ENCODE data around the gene TCF12. TPM values are rescaled to one million over a fixed set of nuclear protein-coding genes. Genes with fewer than 3 reads are reported as not detected.

Gene TCF12
- total RNA-seq, 1 donor from 2014 or later: 149 TPM

DNA sequence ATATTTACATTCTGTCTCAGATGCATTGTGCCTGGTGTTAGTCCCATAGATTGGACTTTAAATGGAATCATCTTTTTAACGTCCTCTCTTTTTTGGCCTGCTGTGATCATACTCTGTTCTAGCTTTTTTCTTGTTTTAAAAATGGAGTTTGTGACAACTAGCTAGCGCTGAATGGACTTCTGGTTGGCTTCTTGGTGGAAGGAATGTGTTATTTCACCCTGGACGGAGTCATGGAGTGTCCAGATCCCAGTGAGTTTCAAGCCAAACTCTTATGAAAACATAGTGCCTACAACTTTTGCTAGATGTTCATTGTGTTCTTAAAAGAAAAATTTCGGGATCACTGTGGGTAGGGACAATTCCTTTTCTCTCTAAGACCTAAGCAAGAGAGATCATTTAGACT, 192.6 kb downstream of the TCF12 start:
- H3K27me3 Mint-ChIP-seq (ENCODE audit: insufficient read depth, low read depth): no peaks in the 10 kb centered on the region
- H3K4me2 ChIP-seq: no peak overlapping the region
- H3K36me3 Mint-ChIP-seq: peaks cover 17% of the 10 kb centered on the region
- no peaks in the 10 kb centered on the region for H3K27me3 ChIP-seq
- no peak overlapping the region for H3K27ac Mint-ChIP-seq
- no peaks in the 10 kb centered on the region for H3F3A ChIP-seq (ENCODE audit: low read depth)
- H3K27ac ChIP-seq: no peak overlapping the region
- H3K4me1 Mint-ChIP-seq: peaks cover 26% of the 10 kb centered on the region
- peaks cover 5% of the 10 kb centered on the region for H3K9me3 Mint-ChIP-seq
- peaks cover 21% of the 10 kb centered on the region for H4K20me1 ChIP-seq (ENCODE audit: low read depth)
- TF ChIP-seq EZH2 (IDR thresholded peaks at IDR 0.05) (no peak), EZH2phosphoT487 (IDR thresholded peaks at IDR 0.05) (no peak)
- TF ChIP-seq, protein P1, sequence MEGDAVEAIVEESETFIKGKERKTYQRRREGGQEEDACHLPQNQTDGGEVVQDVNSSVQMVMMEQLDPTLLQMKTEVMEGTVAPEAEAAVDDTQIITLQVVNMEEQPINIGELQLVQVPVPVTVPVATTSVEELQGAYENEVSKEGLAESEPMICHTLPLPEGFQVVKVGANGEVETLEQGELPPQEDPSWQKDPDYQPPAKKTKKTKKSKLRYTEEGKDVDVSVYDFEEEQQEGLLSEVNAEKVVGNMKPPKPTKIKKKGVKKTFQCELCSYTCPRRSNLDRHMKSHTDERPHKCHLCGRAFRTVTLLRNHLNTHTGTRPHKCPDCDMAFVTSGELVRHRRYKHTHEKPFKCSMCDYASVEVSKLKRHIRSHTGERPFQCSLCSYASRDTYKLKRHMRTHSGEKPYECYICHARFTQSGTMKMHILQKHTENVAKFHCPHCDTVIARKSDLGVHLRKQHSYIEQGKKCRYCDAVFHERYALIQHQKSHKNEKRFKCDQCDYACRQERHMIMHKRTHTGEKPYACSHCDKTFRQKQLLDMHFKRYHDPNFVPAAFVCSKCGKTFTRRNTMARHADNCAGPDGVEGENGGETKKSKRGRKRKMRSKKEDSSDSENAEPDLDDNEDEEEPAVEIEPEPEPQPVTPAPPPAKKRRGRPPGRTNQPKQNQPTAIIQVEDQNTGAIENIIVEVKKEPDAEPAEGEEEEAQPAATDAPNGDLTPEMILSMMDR (IDR thresholded peaks at IDR 0.05): peak; percentile 31
- H3K79me2 ChIP-seq (ENCODE audit: low read depth): peaks cover 77% of the 10 kb centered on the region
- H3K4me3 ChIP-seq: no peak overlapping the region
- H3K4me3 Mint-ChIP-seq: no peak overlapping the region
- no peak overlapping the region for H2AFZ ChIP-seq (replicated peaks)
- peaks cover 30% of the 10 kb centered on the region for H3K4me1 ChIP-seq
- H3K36me3 ChIP-seq: peaks cover 9% of the 10 kb centered on the region
- no peaks in the 10 kb centered on the region for H3K9me3 ChIP-seq (ENCODE audit: low read depth)
- H3K9ac ChIP-seq: no peak overlapping the region
- peak; percentile 19 for DNase-seq (ENCODE audit: low spot score)

GRCh38 chr15:57112178-57112577, 193.7 kb downstream of the TCF12 start:
- no peaks in the 10 kb centered on the region for H3K27me3 Mint-ChIP-seq (ENCODE audit: insufficient read depth, low read depth)
- no peak overlapping the region for H3K27ac ChIP-seq
- H4K20me1 ChIP-seq (ENCODE audit: low read depth): peaks cover 21% of the 10 kb centered on the region
- no peaks in the 10 kb centered on the region for H3F3A ChIP-seq (ENCODE audit: low read depth)
- no peaks in the 10 kb centered on the region for H3K27me3 ChIP-seq
- H3K27ac Mint-ChIP-seq: no peak overlapping the region
- peaks cover 84% of the 10 kb centered on the region for H3K79me2 ChIP-seq (ENCODE audit: low read depth)
- H3K9me3 Mint-ChIP-seq: no peaks in the 10 kb centered on the region
- no peaks in the 10 kb centered on the region for H3K9me3 ChIP-seq (ENCODE audit: low read depth)
- no peak overlapping the region for H3K4me3 ChIP-seq
- H3K4me3 Mint-ChIP-seq: no peak overlapping the region
- H2AFZ ChIP-seq (replicated peaks): no peak overlapping the region
- H3K4me1 ChIP-seq: peaks cover 30% of the 10 kb centered on the region
- H3K9ac ChIP-seq: no peak overlapping the region
- H3K36me3 ChIP-seq: no peaks in the 10 kb centered on the region
- DNase-seq (ENCODE audit: low spot score): no peak
- H3K4me2 ChIP-seq: no peak overlapping the region
- TF ChIP-seq EZH2phosphoT487 (IDR thresholded peaks at IDR 0.05) (no peak), EZH2 (IDR thresholded peaks at IDR 0.05) (no peak)
- TF ChIP-seq, protein P1 (IDR thresholded peaks at IDR 0.05): no peak
- H3K4me1 Mint-ChIP-seq: peaks cover 26% of the 10 kb centered on the region
- H3K36me3 Mint-ChIP-seq: peaks cover 9% of the 10 kb centered on the region

DNA sequence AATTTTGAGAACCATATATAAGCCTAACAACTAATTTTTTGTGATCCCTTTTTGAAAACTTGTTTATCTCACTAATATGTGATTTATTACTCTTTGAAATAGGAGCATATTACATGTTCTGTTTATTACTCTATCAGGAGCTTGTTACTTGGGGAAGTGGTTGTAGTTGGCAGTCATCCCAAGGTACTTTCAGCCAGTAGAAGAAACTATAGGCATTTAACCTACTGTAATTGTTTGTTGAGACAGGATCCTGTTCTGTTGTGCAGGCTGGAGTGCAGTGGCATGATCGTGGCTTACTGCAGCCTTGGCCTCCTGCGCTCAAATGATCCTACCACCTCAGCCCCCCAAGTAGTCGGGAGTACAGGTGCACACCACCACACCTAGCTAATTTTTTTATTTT, 195.6 kb downstream of the TCF12 start:
- Histone ChIP-seq H3K27me3 (no peaks in the 10 kb centered on the region), H3K27ac (no peak overlapping the region), H3K9me3 (ENCODE audit: low read depth) (no peaks in the 10 kb centered on the region), H3K4me3 (no peak overlapping the region), H3K36me3 (no peaks in the 10 kb centered on the region), H3K4me2 (no peak overlapping the region), H3K79me2 (ENCODE audit: low read depth) (peaks cover 89% of the 10 kb centered on the region), H3F3A (ENCODE audit: low read depth) (no peaks in the 10 kb centered on the region), H2AFZ (replicated peaks) (no peak overlapping the region), H3K4me1 (peaks cover 38% of the 10 kb centered on the region), H4K20me1 (ENCODE audit: low read depth) (peaks cover 21% of the 10 kb centered on the region), H3K9ac (no peak overlapping the region)
- no peaks in the 10 kb centered on the region for H3K27me3 Mint-ChIP-seq (ENCODE audit: insufficient read depth, low read depth)
- DNase-seq (ENCODE audit: low spot score): no peak
- no peak overlapping the region for H3K27ac Mint-ChIP-seq
- TF ChIP-seq EZH2 (IDR thresholded peaks at IDR 0.05) (no peak), EZH2phosphoT487 (IDR thresholded peaks at IDR 0.05) (no peak)
- TF ChIP-seq, protein P1 (IDR thresholded peaks at IDR 0.05): no peak
- H3K9me3 Mint-ChIP-seq: no peaks in the 10 kb centered on the region
- H3K4me1 Mint-ChIP-seq: peaks cover 26% of the 10 kb centered on the region
- no peak overlapping the region for H3K4me3 Mint-ChIP-seq
- peaks cover 4% of the 10 kb centered on the region for H3K36me3 Mint-ChIP-seq
